GM18498 (cell line): ENCODE measurements around the gene SELENOI.

Experiments used
- ATAC-seq: cut with Tn5 transposase; IDR thresholded peaks from one replicate; pipeline ENCODE4 v1.9.1; 2021; ENCODE audit warnings: mild to moderate bottlenecking, moderate library complexity; ENCODE audit not compliant: unreplicated experiment

SELENOI gene

DNA sequence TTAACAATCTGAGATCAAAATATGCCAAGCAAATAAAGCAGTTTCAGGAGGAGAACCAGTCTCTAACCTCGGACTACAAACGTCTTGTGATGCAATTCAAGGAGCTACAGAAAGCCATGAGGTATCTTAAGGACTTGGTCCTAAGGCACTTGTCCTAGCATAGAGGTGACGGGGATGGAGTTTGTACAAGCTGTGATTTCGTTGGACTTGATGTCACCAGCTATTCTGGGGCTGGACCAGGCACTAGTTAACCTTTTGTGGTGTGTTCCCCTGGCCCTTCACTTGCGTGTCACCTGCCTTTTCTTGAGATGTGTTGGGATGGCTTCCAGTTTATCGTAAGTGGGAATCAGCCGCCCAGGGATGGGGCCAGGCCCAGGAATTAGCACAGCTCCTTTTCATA lies 98.3 kb downstream of the SELENOI start:
- no peak for ATAC-seq
